Measurements from ENCODE around the gene NPBWR2.

The NPBWR2 gene

DNA sequence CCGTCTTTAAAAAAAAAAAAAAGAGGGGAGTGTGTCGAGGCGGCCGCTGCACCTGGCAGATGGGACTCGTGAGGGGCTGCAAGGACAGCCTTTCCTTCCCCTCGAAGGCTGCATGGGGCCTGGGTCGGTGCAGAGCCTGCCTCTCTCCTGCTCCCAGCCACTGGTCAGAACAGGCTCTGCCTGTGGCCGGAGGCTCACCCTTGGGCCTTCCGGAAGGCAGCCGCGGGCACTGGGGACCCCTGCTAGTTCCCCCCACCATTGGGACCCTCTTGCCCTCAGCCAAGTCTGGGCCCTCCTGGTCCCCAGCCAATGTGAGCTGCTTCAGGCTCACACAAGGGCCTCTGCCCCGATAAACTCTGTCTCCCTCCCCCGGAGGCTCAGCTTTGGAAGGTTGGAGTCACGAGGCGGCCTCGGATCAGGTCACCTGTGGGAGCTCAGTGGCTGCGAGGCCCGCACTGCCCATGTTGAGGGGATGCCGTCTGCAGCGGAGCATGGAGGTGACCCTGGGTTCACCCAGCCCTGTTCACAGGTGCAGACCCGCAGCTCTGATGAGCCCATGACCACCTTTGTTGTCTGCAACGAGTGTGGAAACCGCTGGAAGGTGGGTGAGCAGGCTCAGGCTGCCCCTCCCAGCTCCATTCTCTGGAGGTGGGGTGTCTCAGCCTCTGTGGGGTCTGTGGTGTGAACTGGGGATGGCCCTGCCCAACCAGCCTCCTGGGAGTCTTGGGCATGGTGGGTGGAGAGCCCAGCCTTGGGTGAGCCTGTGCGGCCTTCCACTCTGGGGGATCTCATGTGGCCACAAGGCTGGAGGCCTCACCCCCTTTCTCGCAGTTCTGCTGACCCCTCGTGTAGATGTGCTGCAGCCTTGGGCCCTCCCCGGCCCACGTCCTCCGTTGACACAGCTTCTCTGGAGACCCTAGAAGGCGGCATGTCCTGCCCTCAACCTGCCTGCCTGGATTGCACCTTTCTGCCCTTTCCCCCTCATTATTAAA is 35.7 kb downstream of the NPBWR2 start:
- DNase-seq, result no peak

GRCh38 chr20:64070244-64070993 is 36.9 kb downstream of the NPBWR2 start:
- DNase-seq, result no peak

DNA sequence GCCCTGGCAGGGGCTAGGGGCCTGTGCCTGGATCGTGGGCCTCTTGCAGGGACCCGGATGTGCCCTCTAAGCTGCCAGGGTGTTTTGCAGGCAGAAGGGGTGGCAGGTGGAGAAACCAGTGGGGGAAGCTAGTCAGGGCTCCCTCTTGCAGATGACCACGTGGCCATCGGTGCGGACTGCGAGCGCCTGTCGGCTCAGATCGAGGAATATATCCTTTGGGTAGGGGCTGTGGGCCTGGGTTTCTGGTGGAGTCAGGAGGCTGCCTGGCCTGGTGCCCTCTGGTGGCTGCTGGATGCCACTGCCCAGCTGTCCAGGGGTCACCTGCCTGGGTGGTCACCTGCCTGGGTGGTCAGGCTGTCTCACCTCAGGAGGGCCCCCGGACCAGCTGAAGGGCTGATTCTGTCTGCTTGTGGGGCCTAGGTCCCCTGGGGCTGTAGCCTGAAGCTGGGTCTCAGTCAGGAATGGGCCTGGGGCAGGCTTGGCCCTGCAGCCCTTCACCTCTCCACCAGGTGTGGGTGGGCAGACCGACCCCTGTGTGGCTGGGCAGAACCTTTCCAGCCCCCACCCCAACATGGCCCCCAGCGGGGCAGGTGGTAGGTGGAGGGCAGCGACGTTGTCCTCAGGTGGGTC is 37.6 kb downstream of the NPBWR2 start:
- no peak for DNase-seq

- DNase-seq, result no peak
These were observed 38.2 kb downstream of the NPBWR2 start for GRCh38 chr20:64069209-64069613.

DNA sequence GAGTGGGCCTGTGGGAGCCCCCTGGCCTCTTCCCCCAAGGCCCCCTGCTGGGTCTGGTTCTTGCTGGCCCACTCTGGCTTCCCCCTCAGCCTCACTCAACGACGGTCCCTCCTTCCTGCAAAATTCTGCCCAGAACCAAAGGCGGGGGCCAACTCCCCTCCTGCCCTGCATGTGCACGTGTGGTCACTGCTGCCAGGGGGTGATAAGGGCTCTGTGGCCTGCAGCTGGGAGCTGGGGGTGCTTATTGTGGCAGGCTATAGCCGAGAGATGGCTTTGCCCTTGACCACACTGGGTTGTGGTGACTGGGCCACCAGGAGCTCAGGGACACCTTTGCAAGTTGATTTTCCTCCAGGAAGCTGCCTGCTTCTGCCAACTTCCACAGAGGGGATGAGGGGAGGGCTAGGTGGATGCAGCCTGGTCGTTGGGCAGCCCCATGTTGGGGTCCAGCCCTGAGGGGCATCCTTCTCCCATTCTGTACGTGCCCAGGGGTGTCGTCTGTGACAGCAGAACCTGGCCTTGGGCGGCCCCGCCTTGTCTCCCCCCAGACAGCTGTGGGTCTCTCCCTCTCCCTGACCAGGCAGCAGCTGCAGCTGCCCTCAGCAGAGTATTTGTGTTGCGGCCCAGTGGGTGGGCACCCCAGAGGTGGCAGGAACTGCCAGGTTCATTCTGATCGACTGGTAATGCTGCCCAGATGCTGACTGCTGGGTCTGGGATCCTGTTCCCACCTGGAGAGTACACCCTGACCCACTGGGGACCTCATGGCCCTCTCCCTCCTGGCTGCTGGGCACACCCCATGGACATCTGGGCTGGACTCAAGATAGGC is 38.8 kb downstream of the NPBWR2 start:
- no peak for DNase-seq

- no peak for DNase-seq
These were observed 39.5 kb downstream of the NPBWR2 start for GRCh38 chr20:64067733-64068307.

DNA sequence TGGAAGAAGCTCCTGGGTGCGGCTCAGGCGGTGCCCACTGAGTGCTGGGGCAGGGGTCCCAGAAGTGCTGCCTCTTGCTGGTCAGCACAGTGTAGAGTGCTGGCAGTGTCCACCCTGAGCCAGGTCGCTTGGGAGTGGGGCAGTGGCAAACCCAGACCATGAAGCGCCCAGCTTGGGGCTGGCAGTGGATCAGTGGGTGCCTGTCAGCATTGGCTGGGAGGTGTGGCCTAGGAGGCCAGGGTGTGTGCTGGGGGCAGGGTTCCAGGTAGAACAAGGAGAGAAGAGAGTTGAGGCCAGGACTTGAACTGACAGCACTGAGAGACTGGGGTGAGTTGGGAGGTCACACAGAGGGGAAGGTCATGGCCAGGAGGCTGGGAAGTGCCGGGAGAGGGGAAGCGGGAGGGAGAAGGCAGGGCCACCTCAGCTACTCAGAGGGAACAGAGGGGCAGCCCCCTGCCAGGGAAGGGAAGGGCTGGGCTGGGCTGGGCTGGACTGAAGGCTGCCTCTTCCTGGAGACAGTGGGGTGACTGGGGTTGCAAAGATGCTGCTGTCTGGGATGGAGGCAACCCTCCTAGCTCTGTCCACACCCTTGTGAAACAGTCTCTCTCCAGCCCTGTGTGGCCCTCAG is 40.2 kb downstream of the NPBWR2 start:
- no peak for DNase-seq

GRCh38 chr20:64065974-64066343 is 41.4 kb downstream of the NPBWR2 start:
- DNase-seq, result no peak

DNA sequence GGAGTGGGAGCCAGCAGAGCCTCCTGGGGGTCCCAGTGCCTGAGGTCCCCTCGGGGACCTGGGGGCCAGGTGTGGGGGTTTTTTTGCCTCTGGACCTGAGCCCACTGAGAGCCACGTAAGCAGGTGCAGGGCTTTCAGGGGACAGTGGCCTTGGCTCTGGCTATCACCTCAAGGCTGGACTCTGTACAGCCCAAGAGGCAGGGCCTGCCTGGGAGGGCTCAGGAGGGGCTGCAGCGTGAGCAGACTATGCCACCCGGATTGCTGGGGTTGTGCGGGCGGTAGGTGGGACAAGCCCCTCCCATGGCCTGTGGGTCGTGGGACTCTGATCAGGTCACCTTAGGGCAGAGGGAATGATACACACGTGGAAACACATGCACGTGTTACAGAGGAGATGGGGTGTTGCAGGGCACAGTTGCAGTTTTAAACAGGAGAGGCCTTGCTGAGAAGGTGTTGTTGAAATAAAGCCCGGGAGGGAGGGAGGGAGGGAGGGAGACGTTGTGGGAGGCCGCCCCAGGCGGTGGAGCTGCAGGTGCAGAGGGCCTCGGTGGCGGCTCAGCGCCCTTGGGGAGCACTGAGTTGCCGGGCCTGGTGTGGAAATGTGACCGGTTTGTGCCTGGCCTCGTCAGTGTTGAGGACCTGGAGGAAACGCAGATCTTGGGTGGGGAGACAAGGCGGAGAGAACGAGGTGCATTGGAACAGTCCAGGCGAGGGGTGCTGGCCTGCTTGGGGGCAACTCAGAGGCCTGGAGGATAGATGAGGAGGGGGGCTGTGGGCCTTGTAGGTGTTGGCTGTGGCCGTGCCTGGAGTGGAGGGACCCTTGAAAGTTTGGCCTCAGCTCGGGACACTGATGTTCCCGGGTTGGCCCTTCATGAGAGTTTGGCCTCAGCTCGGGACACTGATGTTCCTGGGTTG is 42.0 kb downstream of the NPBWR2 start:
- DNase-seq, result no peak

- no peak for DNase-seq
These were observed 43.1 kb downstream of the NPBWR2 start for GRCh38 chr20:64064145-64064698.

- DNase-seq, result no peak
These were observed 43.8 kb downstream of the NPBWR2 start for GRCh38 chr20:64063389-64064144.

DNA sequence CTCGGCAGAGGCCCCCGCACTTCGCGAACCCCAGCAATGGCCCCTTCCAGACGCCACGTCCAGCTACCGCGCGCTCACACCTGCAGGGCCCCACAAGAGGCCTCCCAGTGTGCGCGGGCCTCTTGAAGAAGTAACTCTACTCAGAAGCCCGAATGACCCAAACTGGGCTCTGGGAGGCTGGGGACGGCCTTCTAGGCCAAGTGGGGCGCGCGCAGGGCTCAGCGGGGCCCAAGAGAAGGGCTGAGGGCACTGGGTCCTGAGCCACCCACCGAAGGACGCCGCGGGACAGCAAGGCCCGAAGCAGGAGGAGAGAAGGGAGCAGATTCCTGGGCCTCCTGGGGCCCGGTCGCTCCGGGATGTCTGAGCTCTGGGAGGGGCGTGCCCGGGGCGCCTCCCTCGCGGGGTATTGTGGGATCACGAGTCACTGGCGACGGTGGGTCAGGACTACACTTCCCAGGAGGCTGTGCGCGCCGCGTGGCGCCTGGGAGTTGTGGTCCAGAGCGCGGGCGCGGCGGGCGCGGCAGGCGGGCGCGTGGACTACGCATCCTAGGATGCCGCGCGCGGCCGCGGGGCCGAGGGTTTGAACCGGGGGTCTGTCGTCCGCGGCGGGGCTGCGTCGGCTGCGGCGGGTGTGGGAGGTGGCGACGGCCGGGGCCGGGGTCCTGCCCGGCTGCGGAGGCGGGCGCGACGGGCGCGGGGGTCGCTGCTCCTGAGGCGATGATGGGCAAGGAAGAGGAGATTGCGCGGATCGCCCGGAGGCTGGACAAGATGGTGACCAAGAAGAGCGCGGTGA is 44.6 kb downstream of the NPBWR2 start, which contains the start of gene TCEA2:
Gene TCEA2, plus strand, starts transcription at position 603 of the 793 bp plus-strand sequence. Its CDS starts 115 bp downstream, at position 718.
- peak; percentile 15 for DNase-seq

GRCh38 chr20:64062276-64062595 is 45.1 kb downstream of the NPBWR2 start:
- DNase-seq, result no peak

GRCh38 chr20:64058536-64058935 is 48.8 kb downstream of the NPBWR2 start:
- no peak for DNase-seq

GRCh38 chr20:64057628-64058498 is 49.5 kb downstream of the NPBWR2 start:
- peak; percentile 9 for DNase-seq

- no peak for DNase-seq
These were observed 50.3 kb downstream of the NPBWR2 start for GRCh38 chr20:64056889-64057627.

- no peak for DNase-seq
These were observed 50.8 kb downstream of the NPBWR2 start for GRCh38 chr20:64056639-64056888.

Data from NCI-H2029 treated with DMSO at 0.1 percent for 48 hours (cell line).